GM21723 (cell line): ENCODE results near the gene SIRT7.

ENCODE experiments used
- ATAC-seq: cut with Tn5 transposase; IDR thresholded peaks from one replicate; pipeline ENCODE4 v1.9.1; 2021; ENCODE audit warnings: mild to moderate bottlenecking, moderate library complexity; ENCODE audit not compliant: unreplicated experiment

The SIRT7 gene

DNA sequence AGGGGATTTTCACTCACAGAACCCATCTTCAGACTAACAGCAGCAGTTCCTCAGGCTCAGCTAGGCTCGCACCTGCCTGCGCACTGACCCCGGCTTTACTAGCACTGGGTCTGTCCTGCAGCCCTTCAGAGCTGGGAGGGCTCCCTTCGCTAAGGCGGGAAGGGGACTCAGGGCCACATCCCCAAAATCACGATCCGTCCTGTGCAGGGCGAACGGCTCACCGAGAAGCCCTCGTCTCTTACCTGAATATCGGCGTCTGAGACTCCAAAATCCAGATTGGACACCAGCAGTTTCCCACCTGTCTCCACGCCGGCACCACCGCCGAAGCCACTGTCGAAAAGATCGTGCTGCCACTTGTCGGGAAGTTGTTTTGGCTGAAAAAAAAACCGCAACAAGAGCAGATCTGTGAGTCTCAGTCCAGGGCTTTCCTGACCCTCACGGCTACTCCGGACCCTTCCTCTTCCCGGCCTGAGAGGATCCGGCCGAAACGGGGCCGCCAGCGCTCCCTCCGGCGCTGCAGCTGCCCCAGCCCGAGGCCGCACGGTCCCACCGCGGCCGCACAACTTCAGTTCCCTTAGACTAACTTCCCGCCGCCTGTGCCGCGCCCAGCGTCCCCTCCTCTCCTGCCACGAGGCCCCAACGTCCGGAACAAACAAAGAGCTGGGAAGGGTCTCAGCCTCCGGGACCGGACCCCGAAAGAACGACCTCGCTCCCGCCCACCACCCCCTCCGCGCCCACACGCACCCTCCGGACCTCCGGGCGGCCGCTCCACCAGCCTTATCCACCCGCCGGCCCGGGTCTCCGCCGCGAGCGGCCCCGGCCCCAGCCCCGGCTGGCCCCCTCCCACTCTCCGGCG, 27.3 kb downstream of the SIRT7 start:
- ATAC-seq = no peak

DNA sequence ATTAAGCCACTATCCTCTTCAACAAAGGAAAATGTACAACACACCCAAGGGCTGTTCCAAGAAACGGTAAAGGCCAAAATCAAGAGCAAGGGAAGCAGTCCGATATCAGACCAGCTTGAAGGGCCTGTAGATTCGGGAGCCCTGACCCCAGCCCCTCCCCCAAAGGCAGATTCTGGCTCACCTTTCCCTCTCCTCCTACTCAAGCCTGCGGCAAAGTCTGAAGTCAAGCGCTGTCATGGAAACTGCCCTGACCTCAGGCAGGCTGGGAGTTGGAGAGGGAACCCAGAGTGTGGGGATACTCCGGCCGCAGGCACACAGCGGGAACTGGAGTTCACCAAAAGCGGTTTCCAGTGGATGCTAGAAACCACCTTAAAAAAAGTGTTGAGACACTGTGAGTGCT, 28.4 kb downstream of the SIRT7 start:
- no peak for ATAC-seq

DNA sequence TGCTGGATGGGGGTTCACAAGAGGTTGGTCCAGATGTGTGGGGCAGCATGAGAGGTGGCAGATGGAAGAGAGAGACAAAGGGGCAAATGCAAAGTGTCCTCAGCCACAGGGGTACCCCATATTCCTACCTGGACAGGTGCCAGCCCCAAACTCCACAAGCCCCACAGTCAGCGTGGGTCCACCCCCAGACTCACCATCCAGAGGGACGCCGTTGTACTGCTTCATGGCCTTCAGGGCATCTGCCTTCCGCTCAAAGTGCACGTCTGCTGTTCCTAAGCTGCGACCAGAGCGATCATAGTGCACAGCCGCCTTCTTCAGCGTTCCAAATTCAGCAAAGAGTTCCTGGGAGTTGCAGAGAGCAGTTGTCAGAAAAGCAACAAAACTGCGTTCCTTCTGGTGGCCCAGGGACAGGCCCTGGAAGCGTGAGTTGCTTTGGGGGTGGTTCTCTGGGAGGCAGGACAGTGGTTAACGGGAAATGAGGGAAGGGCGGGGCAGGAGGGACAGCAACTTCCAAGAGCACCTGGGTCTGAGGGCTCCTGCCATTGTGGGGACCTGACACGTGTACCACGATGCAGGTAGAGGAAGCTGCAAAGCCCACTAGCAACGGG, 28.9 kb downstream of the SIRT7 start:
- ATAC-seq = no peak

DNA sequence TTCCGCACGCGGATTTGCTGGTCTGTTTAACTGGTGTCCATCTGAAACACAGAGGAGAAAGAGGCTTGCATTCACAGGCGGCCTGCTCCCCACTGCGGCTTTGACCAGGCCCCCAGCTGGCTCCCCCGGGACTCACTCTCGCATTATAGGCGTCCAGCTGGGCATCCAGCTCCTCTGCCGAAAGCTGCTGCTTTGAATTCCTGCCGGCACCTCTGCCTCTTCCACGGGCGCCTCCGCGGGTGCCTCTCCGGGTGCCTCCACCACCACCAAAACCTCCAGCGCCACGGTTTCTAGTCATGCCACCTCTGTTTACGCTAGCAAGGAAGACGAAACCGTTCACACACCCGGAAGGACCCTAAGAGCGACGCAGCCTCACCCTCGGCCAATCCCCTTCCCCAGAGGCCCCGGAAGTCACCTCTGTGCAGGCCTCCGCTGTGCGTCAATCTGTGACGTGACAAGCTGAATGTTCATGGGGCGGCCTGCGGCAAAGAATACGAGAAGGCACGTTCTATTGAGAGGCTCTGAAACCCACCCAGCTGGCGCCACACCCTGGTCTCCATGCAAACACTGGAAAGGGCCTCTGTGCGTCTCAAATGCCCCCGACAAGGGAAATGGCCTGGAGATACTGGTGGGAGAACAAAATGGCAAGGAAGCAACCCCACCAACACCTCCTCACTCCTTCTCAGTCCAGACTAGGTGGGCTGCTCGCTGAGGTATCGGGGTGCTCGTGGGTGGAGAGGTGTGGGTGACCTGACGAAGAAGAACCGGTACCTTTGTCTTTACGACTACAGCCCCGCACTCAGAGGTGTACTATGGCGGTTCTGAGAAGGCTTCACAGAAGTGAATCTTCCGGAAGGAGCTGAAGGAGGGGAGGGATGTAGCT, 29.6 kb downstream of the SIRT7 start:
- no peak for ATAC-seq

DNA sequence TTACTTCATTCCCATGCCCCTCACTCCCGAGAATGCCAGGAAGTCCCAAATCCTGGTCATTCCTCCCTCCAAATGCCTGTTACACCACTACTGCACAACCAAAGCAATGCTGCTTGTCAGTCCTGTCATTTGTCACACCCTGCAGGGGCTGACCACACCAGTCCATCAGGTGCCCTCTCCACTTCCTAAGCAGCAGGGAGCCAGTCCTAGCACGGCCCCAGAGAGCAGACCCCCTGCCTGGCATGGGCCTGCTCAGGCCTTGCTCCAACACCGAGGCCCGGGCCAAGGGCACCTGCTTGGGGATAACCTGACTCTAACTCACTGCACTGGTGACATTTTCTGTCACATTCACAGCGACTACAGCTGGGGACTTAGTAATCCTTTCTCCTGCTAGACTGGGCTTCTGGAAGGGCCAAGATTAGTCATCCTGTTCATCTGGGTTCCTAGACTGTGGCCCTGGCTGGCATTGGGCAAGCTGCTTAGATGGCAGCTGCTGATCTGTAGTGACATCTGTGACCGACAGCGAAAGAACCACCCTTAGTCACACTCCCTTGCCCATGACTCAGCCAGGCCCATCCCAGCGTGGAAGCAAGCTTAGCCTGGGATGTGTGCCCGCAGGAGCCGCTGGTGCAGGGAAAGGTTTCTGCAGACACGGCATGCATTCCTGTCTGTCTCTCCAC, 32.0 kb downstream of the SIRT7 start:
- no peak for ATAC-seq

DNA sequence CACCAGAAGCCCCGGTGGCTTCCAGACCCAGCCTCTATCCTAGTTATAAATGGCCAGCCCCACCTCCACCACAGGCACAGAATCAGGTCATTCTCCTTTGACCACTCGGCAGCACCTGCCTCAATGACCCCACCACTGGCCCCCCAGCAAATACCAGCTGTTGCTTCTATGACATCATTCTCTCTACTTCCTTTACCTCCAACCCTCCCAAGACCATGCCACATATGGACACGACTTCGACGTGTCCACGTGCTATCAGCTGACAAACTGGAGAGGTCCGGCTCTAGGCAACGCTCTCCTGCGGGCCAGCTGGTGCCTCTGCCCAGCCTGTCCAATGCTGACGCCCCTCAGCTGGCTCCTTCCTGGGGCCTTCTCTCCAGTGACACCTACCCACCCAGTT, 32.5 kb downstream of the SIRT7 start:
- no peak for ATAC-seq

DNA sequence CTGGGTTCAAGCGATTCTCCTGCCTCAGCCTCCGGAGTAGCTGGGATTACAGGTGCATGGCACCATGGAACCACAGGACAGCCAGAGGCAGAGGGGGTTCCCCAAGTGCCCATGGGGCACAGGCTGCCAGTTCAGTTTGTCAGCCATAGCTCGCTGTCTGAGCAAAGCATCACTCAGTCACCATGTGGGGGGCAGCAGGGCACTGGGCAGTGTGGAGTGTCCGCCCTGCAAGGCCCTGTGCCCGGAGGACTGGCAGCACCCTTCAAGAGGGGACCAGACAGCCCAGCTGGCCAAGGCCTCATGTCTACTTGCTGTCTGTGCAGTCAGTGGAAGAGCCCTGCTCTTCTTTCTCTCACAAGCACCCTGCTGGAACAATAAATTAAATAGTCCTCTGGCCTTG, 33.0 kb downstream of the SIRT7 start:
- ATAC-seq = no peak

DNA sequence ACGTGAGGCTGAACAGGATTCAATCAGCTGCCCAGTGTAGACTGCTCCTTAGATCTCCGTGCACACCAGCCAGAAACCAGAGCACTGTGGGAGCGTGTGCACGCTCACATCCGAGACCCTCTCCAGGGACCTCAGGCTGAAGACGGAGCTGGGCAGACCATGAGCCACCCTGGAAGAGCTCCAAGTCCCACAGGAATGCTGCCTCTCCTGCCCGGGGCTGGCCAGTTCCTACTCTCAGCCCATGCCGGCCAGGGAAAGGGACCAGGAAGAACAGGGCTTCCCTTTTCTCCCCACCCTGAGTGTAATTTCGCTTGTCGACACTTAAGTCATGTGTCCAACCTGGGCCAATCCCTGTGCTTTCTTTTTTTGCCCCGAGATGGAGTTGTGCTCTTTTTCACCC, 33.5 kb downstream of the SIRT7 start:
- no peak for ATAC-seq

DNA sequence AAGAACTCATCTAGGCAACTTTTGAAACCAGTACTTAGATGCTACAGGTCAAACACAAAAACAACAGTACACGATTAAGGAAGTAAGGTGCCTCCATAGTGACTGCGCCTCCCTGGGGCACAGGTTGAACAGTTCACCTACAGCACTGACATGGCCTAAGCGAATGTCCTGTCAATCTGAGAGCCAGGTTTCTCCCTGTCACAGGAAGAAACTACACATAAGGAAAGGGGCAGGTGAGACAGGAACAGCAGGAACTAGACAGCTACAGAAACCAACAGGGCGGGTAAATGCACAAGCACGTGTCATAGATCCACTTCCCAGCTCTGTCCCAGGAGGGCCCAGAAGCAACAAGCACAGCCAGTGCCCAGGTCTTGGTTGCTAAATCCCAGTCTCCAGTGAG, 38.9 kb downstream of the SIRT7 start:
- no peak for ATAC-seq

DNA sequence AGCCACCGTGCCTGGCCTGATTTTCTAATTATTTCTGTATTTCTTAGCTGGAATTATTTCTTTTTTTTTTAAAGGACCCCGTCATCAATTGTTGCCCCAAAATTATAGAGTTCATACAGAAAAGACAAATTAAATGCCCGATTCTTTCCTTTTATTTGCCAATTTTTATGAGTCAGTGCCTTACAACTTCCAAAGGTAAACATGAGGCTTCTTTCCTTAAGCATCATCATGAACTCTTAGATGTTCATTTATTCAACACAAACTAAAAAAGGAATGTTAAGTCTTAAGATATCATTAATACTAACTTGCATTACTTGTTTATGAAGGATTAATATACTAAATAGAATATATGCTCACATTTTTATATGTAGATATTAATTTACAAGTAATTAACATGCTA, 39.7 kb downstream of the SIRT7 start:
- no peak for ATAC-seq

DNA sequence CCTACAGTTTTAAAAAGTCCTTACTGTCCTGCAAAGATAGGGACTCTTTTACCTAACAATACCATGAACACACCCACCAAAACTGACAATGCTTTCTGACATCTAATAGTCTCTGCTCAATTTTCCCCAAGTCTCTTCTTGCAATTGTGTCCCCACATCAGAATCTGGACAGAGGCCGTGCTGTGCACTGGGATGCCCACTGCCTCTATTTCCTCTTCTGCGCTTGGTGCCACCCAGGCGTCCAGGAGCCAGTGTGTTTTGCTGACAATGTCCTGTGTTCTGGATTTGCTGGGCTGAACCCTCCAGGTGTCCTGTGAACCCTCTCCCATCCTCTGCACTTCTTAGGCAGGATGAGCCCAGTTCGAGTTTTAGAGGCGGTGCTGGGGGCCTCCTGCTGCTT, 40.4 kb downstream of the SIRT7 start:
- ATAC-seq = no peak

DNA sequence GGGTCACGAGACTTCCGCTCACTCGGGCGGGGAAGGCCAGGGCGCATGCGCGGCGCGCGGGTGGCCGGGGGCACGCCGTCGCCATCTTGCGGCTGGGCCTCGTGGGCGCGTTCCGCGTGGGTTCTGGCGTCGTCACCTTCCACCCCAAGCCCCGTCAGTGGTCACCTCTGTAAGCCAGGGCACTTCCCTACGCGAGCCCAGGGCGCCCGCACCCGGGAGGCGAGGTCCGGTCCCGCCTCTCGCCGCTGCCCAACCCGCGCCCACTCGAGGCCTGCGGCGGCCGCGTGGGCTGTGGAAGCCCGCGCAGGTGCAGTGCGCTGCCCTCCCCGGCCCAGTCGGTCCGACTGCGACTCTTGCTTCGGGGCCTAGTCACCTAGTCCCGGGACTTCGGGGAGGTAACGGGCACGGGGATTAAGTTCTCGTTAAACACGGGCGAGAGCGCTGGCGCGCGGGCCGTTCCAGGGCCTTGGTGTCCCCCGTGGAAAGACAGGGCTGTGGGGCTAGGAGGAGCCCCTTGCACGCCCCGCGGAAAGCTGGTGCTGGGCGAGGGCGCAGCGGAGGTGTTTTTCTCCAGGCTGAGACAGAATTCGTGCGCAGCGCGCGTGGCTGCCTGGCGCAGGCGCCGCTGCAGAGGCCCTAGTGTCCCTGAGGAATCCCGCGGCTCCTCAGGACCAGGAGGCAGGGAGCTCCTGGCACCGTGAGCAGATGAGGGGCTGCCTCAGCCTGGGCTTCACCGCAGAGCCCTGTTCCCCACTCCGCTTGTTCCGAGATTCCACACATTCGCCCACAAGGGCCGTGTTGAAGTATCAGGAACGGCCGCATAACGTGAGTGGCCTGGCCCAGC, 46.4 kb downstream of the SIRT7 start:
- ATAC-seq = peak; percentile 32

DNA sequence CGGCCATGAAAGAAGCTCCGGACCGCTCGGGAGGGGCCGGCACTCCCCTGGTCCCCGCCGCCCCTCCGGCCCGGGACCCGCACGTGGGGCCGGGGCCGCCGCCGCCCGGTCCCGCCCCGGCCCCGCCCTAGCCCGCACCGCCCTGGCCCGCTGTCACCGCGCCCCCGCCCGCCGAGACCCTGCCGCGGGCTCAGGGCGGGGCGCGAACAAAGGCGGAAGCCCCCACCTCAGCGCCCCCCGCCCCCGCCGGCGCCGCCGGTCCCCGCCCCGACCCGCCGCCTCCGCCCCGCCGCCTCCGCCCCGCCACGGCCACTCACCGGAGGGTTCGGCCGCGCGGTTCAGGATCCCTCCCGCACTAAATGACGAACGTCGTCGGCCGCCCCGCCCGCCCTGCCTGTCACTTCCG, 47.0 kb downstream of the SIRT7 start, which contains the start of gene ARHGDIA:
ARHGDIA (minus strand) TSS at position 357 of the 406 bp plus-strand sequence. CDS start 1,407 bp downstream, outside the sequence.
- ATAC-seq = peak; percentile 18

DNA sequence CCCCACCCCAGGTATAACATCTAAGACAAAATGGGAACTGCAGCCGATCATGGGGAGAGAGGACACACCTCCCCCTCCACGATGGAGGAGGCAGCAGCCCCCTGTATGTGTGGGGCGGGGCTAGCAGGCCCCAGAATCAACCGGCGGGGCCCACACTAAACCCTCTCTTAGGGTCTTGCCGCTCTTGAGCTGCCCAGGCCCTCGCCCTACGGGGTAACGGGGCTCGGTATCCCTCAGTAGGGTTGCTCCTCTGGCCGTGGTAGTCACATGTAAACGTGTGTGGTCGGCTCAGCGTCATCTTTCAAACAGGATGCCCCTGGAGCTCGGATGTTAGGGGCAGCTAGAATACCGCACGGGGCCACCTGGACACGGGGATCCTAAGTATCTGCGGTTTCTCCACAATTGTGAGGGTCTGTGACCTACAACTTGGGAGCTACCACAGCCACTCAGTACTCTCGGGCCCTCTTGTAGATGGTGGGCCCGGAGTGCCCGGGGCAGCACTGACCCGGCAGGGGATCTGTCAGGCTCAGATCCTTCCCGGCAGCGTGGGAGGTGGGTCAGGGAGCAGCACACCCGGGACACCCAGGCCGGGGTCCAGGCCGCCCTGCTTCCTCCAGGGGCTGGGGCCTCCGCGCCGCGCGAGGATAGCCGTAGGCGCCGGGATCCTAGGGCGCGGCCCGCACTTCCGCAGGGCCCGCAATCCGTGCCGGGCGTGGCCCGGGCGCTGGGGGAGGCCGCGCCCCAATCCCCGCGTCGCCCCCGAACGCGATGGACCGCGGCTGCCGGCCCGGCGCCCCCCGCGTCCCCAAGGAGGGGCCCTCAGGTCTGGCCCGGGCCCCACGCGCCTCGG, 47.6 kb downstream of the SIRT7 start:
- ATAC-seq = no peak

DNA sequence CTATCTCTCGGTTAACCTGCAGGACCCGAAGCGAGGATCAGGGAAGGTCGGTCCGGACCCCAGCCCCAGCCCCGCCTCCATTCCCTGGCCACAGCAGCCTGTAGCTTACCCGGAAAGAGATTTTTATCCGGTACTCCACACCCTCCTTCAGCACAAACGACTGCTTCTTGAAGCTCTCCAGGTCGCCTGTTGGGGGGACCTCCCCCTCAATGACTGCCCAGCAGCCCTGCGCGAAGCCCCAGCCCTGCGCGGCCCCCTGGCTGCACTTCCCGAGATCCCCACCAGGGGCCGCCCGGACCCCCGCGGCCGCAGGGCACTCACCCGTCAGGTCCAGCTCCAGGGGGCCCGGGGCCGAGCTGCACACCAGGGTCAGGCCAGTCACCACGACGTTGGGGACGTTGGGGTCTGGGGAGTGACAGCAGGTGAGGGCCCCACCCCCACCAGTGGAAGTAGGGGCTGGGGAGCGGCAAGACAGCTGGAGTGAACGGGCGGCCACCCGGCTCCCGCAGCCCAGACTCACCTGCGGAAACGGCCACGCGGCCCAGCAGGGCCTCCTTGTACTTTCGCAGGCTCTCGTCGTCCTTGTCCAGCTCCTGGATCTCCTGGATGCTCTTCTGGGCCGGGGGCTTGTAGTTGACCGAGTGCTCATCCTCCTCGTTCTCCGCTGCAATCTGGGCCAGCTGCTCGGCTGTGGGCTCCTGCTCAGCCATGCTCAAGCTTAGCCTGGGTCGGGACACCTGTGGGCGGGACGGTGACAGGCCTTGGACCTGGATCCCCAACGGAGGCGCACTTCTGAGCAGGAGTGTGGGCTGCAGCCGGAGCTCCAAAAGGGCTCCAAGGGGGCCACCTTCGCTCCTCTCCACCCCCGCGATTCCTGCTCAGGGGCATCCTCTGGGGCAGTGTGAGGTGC, 48.5 kb downstream of the SIRT7 start:
- ATAC-seq = no peak

DNA sequence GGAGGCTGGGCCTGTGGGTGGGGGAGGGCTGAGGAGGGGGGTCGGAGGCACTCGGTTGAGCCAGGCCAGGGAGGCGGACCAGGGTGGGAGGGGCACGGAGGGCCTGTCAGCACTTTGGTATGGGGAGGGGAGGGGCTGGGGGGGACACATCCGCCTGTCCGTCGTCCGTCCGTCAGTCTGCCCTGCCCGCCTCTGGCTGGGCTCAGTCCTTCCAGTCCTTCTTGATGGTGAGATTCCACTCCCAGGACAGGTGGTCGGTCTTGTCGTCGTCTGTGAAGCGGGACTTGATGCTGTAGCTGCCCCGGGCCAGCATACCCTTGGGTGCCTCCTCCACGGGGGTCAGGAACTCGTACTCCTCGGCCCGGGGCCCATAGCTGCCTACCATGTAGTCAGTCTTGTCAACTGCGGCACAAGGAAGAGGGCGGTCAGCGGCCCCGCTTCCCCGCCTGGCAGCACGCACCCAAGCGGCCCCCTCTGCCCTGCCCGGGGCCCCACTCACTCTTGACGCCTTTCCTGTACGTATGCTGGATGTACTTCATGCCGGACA, 49.2 kb downstream of the SIRT7 start:
- no peak for ATAC-seq

DNA sequence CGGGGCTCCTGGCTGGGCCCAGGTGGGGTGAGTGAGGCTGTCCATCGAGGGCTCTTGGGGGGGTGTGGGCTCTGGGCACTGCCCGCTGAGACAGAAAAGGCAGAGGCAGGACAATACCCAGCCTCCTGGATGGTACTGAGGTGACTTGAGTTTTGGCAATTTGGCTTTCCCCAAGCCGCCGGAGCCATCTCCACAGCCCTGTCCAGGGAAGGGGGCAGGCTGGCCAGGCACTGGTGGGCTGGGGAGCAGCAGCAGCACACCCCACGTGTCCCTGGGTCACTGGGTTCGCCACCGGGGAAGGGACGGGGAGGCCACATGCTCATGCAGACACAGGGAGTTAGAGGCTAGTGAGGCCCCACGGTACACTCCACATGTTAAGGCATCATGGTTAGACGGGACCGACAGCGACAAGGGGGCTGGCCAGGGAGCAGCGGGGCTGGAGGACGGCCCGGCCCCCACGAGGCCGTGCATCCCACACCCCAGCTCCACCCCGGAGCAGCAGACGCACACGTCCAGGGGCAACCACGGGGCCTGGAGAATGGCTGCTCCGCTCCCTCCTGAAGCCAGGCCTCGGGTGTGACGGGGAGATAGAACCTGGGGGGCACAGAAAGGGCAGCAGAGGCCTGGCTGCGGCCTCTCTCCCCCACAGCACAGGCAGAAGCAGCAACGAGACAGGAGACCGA, 49.8 kb downstream of the SIRT7 start:
- no peak for ATAC-seq
